Measurements from ENCODE around the gene FBXO36. TPM values are rescaled to one million over a fixed set of nuclear protein-coding genes. Genes with fewer than 3 reads are reported as not detected.

The FBXO36 gene
- total RNA-seq, 1 donor from 2014 or later: 13.1 TPM

GRCh38 chr2:229882583-229882982 lies 39.7 kb upstream of the FBXO36 start:
- Histone ChIP-seq H4K20me1 (ENCODE audit: low read depth) (peaks cover 78% of the 10 kb centered on the region), H3K79me2 (ENCODE audit: low read depth) (peaks cover 88% of the 10 kb centered on the region), H3K27me3 (no peaks in the 10 kb centered on the region), H3K4me3 (no peak overlapping the region), H3K36me3 (peaks cover 12% of the 10 kb centered on the region), H3K9ac (no peak overlapping the region), H3K9me3 (ENCODE audit: low read depth) (no peaks in the 10 kb centered on the region), H3F3A (ENCODE audit: low read depth) (no peaks in the 10 kb centered on the region), H2AFZ (replicated peaks) (no peak overlapping the region), H3K27ac (no peak overlapping the region), H3K4me1 (peaks cover 9% of the 10 kb centered on the region), H3K4me2 (no peak overlapping the region)
- H3K27me3 Mint-ChIP-seq (ENCODE audit: insufficient read depth, low read depth): no peaks in the 10 kb centered on the region
- peaks cover 14% of the 10 kb centered on the region for H3K36me3 Mint-ChIP-seq
- TF ChIP-seq EZH2 (IDR thresholded peaks at IDR 0.05) (no peak), CTCF (IDR thresholded peaks at IDR 0.05) (no peak)
- no peaks in the 10 kb centered on the region for H3K4me1 Mint-ChIP-seq
- no peak for DNase-seq (ENCODE audit: low spot score)
- H3K9me3 Mint-ChIP-seq: no peaks in the 10 kb centered on the region
- H3K27ac Mint-ChIP-seq: no peak overlapping the region
- H3K4me3 Mint-ChIP-seq: no peak overlapping the region

GRCh38 chr2:229884775-229885699 lies 37.3 kb upstream of the FBXO36 start:
- Histone ChIP-seq H3K4me2 (no peak overlapping the region), H3K4me3 (no peak overlapping the region), H3K79me2 (ENCODE audit: low read depth) (peaks cover 100% of the 10 kb centered on the region), H3K36me3 (no peaks in the 10 kb centered on the region), H3K9ac (no peak overlapping the region), H4K20me1 (ENCODE audit: low read depth) (peaks cover 96% of the 10 kb centered on the region), H3K27me3 (no peaks in the 10 kb centered on the region), H3K9me3 (ENCODE audit: low read depth) (no peaks in the 10 kb centered on the region), H3F3A (ENCODE audit: low read depth) (no peaks in the 10 kb centered on the region), H3K27ac (no peak overlapping the region), H3K4me1 (peaks cover 9% of the 10 kb centered on the region), H2AFZ (replicated peaks) (no peak overlapping the region)
- Mint-ChIP-seq H3K27ac (no peak overlapping the region), H3K9me3 (no peaks in the 10 kb centered on the region), H3K4me3 (no peak overlapping the region), H3K27me3 (ENCODE audit: insufficient read depth, low read depth) (no peaks in the 10 kb centered on the region), H3K4me1 (no peaks in the 10 kb centered on the region), H3K36me3 (peaks cover 3% of the 10 kb centered on the region)
- no peak for TF ChIP-seq CTCF (IDR thresholded peaks at IDR 0.05)
- no peak for TF ChIP-seq EZH2 (IDR thresholded peaks at IDR 0.05)
- TF ChIP-seq EZH2phosphoT487 (IDR thresholded peaks at IDR 0.05): no peak
- DNase-seq (ENCODE audit: low spot score): no peak

- Histone ChIP-seq H3K9me3 (ENCODE audit: low read depth) (no peaks in the 10 kb centered on the region), H3F3A (ENCODE audit: low read depth) (no peaks in the 10 kb centered on the region), H3K27ac (no peak overlapping the region), H3K79me2 (ENCODE audit: low read depth) (peaks cover 100% of the 10 kb centered on the region), H3K36me3 (no peaks in the 10 kb centered on the region), H3K9ac (no peak overlapping the region), H2AFZ (replicated peaks) (no peak overlapping the region), H3K4me1 (peaks cover 9% of the 10 kb centered on the region), H3K4me2 (no peak overlapping the region), H3K4me3 (no peak overlapping the region), H4K20me1 (ENCODE audit: low read depth) (peaks cover 89% of the 10 kb centered on the region), H3K27me3 (no peaks in the 10 kb centered on the region)
- peaks cover 2% of the 10 kb centered on the region for H3K36me3 Mint-ChIP-seq
- no peaks in the 10 kb centered on the region for H3K27me3 Mint-ChIP-seq (ENCODE audit: insufficient read depth, low read depth)
- no peaks in the 10 kb centered on the region for H3K9me3 Mint-ChIP-seq
- DNase-seq (ENCODE audit: low spot score): no peak
- no peaks in the 10 kb centered on the region for H3K4me1 Mint-ChIP-seq
- H3K4me3 Mint-ChIP-seq: no peak overlapping the region
- H3K27ac Mint-ChIP-seq: no peak overlapping the region
- TF ChIP-seq EZH2 (IDR thresholded peaks at IDR 0.05) (no peak), CTCF (IDR thresholded peaks at IDR 0.05) (no peak), EZH2phosphoT487 (IDR thresholded peaks at IDR 0.05) (no peak)
Observed at GRCh38 chr2:229887441-229887840, 34.9 kb upstream of the FBXO36 start.
